A172 (cell line): Measurements from ENCODE around the gene CD72. TPM values are rescaled to one million over a fixed set of nuclear protein-coding genes. Genes with fewer than 3 reads are reported as not detected.
"Not testable (repeated sequence)": the region's sequence is repeated elsewhere in the genome, so short reads cannot be mapped to it uniquely, and the experiment has no call there.

Experiments used
- DNase-seq: peaks from one replicate; pipeline ENCODE4 v3.0.0-alpha.2; 2015; ENCODE audit warnings: low spot score
- total RNA-seq: library from RNA; depleted of rRNA; stranded (reverse); fragments of >200 nt; shearing (Covaris generic); gene quantifications from 2 replicates; pipeline ENCODE4 v1.2.3, GENCODE V29; 2014

The CD72 gene
- total RNA-seq, 1 experiment from 2014 or later: 0.48 TPM

DNA sequence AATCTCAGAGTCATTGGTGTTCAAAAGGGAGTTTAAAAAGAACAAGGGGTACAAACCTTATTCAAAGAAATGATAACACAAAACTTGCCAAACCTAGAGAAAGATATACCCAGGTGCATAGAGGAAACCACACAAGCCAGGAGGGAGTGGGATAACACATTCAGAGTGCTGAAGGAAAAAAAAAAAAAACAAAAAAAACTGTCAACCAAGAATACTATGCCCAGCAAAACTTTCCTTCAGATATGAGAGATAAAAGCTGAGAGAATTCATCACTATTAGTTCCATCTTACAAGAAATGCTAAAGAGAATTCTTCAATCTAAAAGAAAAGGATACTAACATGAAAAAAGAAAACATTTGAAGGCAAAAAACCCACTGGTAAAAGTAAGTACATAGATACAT, 24.6 kb downstream of the CD72 start:
- no peak for DNase-seq

DNA sequence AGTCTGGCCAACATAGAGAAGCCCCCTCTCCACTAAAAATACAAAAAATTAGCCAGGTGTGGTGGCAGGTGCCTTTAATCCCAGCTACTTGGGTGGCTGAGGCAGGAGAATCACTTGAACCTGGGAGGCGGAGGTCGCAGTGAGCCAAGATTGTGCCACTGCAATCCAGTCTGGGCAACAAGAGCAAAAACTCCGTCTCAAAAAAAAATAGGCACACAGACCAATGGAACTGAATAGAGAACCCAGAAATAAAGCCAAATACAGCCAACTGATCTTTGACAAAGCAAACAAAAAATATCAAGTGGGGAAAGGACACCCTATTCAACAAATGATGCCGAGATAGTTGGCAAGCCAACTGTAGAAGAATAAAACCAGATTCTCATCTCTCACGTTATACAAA, 29.7 kb downstream of the CD72 start:
- not testable (repeated sequence) for DNase-seq

DNA sequence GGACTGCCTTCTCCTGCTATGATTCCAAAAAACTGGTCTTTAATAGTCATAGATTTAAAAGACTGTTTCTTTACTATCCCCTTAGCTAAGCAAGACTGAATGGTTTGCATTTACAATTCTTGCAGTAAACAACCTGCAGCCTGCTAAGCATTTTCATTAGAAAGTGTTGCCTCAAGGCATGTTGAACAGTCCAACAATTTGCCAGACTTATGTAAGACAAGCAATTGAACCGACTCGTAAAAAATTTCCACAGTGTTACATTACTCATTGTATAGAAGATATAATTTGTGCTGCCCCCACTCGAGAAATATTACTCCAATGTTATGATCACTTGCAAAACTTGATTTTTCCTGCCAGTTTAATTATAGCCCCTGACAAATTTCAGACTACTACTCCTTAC, 33.5 kb downstream of the CD72 start:
- DNase-seq: not testable (repeated sequence)

DNA sequence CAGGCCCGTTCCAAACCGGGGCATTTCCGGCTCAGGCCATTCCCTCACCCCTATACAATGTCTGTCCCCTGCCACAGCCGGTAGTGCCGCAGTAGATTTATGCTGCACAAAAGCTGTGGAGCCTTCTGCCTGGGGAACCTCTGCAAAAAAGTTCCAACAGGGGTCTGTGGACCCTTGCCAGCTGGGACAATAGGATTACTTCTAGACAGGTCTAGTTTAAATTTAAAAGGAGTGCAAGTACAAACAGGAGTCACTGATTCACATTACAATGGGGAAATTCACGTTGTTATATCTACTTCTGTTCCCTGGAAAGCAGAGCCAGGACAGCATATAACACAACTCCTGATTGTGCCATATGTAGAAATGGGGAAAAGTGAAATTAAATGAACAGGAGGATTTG, 34.7 kb downstream of the CD72 start:
- DNase-seq: not testable (repeated sequence)

DNA sequence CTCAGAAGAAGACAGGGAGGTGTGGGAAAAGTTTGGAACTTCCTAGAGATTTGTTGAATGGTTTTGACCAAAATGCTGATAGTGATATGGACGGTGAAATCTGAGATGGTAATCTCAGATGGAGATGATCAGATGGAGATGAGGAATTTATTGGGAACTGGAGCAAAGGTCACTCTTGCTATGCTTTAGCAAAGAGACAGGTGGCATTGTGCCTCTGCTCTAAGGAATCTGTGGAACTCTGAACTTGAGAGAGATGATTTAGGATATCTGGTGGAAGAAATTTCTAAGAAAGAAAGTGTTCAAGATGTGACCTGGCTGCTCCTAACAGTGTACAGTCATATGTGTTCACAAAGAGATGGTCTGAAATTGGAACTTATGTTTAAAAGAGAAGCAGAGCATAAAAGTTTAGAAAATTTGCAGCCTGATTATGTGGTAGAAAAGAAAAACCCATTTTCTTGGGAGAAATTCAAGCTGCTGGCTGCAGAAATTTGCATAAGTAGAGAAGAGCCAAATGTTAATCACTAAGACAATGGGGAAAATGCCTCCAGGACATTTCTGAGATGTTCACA, 38.5 kb downstream of the CD72 start:
- DNase-seq: not testable (repeated sequence)

DNA sequence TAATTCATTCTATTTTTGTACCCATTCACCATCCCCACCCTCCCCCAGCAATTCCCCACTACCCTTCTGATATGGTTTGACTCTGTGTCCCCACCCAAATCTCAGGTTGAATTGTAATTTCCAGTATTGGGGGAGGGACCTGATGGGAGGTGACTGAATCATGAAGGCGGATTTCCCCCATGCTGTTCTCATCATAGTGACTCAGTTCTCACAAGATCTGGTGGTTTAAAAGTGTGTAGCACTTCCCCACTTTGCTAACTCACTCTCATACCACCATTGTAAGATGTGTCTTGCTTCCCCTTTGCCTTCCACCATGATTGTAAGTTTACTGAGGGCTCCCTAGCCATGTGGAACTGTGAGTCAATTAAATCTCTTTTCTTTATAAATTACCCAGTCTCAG, 39.1 kb downstream of the CD72 start:
- DNase-seq: peak; percentile 9

DNA sequence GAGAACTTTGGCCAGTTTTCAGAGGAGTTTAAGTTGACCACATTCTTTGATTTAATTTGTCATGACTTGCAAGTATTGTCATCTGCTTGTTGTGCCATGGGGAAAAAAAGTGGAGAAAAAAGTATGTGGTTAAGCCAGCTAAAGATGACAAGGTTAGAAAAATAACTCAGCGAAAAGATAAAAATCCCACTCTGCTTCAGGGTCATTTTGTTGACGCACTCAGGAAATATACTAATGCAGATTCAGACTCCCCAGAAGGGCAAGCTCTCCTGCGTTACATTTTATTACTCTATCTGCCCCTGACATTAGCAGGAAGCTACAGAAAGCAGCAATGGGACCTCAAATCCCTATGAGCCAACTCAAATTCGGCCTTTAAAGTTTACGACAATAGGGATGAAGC, 40.7 kb downstream of the CD72 start:
- no peak for DNase-seq

DNA sequence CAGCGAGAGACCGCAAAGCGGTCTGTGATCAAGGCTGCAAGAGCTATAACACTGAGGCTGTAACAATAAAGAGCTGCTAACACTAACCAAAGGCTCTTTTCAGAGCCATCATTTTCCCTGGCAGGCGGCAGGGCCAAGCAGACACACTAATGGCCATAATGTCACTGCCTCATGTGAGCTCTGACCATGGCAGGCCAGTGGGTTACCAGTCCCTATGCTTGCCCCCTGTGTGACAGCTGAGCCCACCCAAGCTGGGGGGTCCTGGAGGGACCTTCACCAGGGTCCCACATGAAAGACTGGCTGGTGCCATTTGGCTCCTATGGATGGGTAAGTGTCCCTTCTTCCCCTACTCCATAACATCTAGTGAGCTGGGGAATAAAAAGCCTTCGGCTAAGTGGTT, 42.7 kb downstream of the CD72 start:
- no peak for DNase-seq

DNA sequence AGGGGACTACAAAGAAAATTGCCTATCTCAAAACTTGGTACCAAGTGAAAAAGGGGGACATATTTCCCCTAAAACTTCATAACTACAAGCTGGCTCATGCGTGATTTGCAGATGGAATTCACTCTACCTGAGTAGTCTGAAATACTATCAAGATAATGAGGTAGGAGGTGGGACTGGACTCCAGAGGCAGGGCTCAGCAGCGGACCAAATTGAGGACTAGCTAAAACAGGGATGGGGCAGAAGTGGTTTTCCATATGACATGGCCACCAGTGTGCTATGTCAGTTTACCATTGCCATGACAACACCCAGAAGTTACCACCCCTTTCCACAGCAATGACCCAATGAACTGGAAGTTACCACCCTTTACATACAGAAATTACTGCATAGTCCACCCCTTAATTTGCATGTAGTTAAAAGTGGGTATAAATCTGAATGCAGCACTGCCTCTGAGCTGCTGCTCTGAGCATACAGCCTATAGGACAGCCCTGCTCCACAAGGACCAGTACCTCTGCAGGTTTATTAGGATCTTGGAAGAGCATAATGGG, 43.6 kb downstream of the CD72 start:
- no peak for DNase-seq

DNA sequence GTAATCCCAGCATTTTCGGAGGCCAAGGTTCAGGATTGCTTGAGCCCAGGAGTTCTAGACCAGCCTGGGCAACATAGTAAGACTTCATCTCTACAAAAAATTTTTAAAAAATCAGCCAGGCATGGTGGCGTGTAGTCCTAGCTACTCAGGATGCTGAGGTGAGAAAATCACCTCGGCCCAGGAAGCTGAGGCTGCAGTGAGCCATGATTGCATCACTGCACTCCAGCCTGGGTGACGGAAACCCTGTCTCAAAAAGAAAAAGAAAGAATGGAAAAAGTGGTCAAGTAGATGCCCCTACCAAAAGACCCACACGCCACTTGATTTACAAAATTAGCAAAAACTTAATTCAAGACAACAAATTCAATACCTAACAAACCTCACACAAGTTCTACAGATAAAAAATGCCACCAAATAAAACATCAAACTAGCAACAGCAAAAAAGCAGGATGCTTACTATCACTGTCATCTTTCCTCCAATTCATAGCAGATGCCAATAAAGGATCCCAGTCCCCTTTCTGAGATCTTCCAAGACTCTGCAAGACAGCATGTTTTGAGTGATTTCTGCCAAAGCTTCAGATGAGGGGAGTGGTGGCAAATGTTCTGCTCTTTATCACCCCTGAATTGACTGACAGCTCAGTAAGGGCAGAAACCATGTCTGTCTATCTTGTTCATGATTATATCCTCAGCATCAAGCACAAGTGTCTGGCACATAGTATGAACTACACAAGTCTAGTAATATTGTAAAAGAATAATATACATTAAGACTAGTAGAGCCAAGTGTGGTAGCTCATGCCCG, 47.3 kb downstream of the CD72 start:
- no peak for DNase-seq

DNA sequence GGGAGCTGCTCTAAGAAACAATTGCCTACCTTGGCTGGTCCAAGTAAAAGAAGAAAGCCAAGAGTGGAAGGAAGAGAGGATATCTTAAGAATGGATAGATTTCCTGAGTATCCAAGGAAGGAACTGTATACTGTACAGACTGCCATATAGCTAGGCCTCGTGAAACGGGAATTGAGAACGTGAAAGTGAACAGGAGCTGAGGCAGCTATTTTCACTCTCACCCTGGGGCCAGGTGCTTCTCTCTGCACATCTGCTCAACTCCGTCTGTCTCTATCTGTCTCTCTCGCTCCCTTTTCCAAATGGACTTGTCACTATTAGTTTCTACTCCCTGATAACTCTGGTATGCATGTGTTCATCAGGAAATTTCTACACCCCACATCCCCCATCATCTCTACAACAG, 49.0 kb downstream of the CD72 start:
- DNase-seq: no peak

DNA sequence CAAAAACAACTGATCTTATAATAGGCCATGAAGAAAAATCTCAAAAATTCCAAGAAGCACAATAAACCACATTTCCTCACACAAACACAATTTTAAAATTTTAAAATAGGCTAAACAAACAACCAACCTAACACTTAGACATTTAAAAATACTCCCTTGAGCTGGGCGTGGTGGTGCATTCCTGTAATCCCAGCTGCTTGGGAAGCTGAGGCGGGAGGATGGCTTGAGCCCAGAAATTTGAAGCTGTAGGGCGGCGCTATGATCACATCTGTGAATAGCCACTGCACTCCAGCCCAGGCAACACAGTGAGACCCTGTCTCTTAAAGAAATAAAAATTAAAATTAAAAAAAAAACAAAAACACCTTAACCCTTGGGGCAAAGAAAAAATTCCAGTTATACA, 50.0 kb downstream of the CD72 start:
- DNase-seq: no peak

DNA sequence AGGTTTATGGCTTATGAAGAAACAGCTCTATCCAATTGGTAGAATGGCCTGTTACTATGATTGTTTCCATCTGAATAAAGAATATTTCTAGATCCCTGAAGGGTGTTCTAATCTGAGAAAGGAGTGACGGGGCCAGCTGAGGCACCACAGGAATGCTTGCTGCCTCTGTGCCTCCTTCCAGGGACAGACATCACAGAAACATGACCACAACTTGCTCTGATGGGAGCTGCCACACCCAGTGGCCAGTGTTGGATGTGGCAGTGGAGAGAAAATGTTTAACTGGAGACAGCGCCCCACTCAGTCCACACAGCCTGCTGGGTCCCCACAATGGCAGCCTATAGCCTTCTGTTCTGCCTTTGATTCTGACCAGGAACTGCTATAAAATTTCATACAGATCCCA, 51.8 kb downstream of the CD72 start:
- DNase-seq: peak; percentile 23

DNA sequence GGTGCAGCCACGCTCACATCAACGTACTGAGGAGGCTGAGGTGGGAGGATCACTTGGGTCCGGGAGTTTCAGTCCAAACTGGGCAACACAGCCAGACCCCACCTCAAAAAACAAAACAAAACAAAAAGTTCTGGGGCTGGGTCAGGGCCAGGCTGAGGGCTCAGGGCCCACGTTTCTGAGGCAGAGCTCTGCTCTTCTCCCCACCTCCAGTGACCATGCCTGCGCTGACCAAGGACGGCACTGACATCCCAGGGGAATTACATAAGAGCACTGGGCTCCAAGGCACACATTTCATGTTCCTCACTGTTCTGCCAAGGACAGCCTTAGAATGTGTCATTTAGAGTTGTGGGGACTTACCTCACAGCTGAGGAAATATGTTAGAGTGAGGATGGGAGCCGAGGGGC, 53.6 kb downstream of the CD72 start:
- no peak for DNase-seq

DNA sequence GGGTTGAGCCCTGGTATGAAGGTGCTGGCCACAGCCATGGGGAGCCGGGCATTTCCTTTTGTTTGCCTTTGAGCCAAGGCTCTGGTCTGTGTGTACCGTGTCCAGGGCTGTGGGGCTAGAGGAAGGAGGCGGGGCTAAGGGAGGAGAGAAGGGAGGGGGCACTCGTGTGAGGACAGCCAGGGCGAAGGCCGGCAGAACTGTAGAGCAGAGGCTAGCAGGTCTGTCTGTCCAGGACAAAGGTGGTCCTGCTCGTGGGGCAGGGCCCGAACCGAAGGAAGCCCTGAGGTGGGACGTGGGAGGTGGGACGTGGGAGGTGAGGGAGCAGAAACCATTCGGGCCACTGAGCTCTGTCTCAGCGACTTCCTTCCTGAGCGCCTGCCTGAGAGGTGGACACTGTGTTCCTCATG, 54.4 kb downstream of the CD72 start:
- DNase-seq: no peak

DNA sequence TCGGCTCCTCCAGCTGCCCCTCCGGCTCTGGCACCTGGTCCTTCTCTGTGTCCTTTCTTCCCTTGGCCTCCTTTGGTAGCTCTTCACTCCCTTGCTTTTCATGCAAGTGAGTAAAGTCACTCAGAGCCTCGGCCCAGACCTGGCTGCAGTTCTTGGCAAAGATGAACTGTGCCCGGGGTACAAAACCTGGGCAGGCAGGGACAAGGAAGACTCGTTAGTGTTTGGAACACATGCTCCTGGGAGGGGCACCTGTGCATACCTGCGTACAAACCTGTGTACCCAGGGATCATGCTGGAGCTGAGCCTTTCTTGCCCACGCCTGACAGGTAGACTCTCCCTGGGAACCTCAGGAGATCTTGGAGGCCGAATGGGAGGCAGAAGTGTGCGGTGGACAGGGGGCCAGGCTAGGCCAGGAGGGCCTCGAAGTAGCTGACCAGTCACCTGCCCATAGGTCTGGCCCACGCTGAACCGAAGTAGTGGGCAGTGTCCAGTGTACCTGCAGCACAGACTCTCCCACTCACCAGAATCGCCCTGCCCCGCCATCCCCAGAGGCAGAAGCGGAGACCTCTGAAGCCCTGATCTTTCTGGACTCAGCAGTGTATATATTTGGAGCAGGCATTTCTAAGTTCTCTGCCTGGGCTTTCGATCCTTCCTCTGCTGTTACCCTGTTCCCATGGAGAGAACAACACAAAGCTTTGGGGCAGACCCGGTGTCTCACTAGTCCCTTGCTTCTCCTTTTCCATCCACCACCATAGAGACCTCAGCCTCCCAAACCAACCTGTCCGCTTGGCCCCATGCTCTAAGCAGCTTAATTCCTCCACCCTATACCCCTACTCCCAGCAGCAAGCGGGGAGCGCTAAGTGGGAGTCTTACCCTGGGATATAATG, 55.1 kb downstream of the CD72 start:
- DNase-seq: no peak

DNA sequence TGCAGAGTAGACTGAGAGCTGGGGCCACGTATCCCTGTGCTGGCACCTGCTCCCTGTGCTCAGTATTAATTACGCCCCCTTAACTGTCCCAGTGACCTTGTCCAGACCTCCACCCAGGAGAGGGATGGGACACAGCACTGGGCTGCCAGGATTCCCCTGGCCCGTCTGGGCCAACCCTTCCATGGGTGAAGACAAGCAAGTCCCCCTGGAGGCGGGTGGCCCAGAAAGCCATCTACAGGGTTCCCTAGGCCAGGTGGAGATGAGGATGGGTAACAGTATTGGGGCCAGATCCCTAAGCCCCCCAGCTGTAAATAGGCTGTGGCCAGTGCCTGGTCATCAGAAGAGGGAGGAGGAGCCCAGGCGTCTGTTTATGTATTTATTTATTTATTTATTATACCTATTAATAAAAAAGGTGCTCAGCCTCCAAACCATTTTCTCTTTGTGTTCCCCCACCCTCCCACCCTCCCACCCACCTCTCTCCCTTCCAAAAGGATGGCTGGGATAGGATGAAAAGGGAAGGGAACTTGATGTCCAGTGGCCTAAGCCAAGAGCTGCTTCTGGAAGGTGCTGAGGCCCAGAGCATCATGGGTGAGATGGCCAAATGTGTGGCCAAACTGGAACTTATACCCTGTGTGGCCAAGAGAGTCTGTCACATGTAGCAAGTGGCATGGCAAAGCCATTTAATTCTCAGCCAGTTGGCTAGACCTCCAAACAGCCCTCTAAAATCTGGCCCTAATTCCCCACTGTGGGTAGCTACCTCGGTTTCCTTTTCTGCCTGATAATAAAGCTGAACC, 56.5 kb downstream of the CD72 start:
- DNase-seq: no peak

DNA sequence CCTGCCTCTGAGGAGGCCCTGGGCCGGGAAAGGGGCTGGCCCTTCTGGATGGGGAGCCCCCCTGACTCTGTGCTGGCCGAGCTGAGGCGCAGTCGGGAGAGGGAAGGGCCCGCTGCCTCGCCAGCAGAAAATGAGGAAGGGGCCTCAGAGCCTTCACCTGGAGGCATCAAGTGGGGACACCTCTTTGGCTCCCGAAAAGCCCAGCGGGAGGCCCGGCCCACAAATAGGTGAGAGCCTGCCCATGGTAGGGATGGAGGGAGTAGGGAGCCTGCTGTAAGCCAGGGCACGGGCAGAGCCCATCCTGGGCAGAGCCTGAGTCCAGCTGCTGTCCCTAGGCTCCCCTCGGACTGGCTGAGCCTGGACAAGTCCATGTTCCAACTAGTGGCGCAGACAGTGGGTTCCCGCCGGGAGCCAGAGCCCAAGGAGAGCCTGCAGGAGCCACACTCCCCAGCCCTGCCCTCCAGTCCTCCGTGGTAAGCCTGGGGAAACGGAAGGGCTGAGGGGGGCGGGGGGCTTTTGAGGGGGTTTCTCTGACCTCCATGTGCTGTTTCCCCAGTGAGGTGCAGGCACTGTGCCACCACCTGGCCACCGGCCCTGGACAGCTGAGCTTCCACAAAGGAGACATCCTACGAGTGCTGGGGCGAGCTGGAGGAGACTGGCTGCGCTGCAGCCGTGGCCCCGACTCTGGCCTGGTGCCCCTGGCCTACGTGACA, 57.4 kb downstream of the CD72 start:
- DNase-seq: no peak
